Measurements from ENCODE around the gene NCLN.
"Not testable (repeated sequence)": the region's sequence is repeated elsewhere in the genome, so short reads cannot be mapped to it uniquely, and the experiment has no call there.

Gene NCLN

DNA sequence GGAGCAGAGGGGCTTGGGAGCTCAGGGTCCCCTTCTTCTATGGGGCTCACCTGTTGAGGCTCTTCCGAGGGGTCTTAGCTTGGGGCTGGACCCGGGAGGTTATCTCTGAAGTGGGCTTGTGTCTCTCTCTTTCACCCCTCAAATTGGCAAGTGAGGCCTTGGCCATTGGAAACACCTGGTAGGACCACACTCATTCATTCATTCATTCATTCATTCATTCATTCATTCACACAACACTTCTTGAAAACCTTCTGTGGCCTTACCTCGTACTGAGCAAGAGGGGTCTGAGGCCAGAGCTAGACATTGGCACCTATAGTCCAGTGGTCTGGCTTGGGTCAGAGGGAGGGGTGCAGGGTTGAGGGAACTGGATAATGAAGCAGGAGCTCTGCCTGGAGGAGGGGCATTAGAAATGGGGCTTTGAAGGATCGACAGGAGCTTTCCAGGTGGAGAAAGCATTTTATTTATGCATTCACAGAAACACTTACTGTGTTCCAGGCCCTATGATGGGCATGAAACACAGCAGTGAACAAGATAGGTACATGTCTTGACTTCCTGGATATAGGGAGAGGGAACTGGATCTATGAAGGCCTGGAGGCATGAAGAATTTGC is 44.3 kb downstream of the NCLN start:
- FAIRE-seq = no peak

DNA sequence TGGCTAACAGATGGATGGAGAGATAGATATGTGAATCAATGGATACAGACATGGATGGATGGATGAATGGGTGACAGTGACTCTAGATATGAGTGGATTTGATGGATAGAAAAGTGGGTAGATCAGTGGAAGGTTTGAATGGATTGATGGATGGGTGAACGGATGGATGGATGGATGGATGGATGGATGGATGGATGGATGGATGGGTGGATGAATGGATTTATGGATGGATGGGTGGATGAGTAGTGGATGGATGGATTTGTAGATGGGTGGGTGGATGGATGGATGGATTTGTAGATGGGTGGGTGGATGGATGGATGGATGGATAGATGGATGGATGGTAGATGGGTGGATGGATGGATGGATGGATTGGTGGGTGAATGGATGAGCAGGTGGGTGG is 45.6 kb downstream of the NCLN start:
- FAIRE-seq = no peak

DNA sequence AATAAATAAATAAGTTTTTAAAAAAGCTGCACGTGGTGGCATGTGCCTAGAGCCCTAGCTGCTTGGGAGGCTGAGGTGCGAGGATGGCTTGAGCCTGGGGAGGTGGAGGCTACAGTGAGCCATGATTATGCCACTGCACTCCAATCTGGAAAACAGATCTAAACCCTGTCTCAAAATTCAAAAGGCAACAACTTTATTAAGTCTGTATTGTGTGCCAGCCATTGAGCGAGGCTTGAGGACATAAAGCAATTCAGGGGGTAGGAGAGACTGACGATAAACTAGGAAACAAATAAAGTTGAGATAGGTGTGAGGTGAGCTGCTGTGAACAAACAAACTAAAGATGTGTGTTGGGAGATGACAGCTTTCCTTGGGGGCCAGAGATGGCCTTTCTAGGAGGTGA is 47.4 kb downstream of the NCLN start:
- FAIRE-seq = no peak

DNA sequence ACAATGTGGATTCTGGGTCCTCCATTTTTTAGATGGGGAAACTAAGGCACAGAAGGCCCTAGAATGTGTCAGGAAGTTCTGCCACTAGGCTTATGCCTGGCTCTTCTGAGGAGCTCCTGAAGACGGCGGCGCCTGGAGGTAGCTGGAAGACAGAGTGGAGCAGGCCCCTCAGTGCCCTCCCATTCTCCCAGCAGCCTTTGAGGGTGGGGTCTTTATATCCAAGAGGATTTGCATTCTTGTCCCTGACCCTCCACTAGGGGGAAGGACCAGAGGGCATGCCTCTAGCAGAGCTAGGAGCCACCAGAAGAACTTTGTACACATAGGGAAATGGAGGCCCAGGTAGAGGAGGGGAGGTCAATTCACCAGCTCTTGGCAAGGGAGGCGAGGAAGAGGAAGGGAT is 48.1 kb downstream of the NCLN start:
- FAIRE-seq = no peak

DNA sequence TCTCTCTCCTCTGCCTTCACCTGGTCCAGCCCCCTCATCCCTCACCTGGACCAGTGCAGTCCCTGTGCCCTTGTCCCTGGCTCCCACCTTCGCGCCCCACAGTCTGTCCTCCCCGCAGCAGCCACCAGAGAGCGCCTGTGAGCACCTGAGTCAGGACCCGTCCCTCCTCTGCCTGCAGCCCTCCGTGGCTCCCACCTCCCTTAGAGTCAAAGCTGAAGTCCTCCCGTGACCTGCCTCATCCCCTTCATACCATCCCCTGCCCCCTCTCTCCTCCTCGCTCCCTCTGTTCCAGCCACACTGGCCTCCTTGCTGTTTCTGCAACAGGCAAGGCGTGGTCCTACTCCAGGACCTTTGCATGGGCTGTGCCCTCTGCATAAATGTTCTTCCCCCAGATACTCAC is 49.1 kb downstream of the NCLN start:
- no peak for FAIRE-seq

DNA sequence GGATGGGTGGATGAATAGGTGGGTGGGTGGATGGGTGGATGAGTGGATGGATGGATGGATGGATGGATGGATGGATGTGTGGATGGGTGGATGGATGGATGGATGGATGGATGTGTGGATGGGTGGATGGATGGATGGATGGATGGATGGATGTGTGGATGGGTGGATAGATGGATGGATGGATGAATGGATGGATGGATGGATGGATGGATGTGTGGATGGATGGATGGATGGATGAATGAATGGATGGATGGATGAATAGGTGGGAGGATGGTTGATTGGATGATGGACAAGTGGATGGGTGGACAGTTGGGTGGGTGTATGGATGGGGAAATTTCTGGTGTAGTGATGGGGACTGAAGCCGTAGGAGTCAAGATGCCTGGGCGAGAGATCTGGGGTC is 49.9 kb downstream of the NCLN start:
- FAIRE-seq = not testable (repeated sequence)

DNA sequence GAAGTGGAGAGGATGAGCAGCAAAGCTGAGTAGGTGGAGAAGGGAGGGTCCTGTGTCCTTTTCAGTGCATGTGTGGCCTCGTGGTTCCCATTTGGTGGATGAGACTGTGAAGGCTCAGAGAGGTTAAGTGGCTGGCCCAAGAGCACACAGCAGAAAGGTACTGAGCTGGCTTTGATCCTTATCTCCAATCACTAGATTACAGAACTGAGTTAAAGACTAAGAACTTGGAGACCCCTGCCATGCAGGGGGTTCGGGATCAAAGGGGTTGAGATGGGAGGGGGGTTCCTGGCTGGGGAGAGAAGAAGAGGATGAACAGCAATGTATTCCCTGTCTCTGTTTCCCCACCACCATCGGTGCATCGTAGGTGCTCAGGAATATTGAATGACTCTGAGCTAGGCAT is 50.5 kb downstream of the NCLN start:
- no peak for FAIRE-seq

DNA sequence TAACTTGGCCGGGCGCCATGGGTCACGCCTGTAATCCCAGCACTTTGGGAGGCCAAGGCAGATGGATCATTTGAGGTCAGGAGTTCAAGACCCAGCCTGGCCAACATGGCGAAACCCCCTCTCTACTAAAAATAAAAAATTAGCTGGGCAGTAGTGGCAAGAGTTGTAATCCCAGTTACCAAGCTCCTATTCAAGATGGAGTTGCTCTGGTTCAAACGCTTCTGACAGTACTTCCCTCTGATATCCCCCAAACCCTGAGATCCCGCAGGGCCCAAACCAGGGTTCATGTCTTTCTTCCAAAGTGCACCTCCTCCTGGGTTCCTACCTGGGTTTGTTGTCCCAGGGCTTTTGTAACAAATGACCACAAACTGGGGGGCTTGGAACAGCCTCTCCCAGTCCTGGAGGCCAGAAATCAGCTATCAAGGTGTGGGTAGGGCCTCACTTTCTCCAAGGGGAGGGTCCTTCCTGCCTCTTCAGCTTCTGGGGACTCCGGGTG is 52.4 kb downstream of the NCLN start:
- no peak for FAIRE-seq

DNA sequence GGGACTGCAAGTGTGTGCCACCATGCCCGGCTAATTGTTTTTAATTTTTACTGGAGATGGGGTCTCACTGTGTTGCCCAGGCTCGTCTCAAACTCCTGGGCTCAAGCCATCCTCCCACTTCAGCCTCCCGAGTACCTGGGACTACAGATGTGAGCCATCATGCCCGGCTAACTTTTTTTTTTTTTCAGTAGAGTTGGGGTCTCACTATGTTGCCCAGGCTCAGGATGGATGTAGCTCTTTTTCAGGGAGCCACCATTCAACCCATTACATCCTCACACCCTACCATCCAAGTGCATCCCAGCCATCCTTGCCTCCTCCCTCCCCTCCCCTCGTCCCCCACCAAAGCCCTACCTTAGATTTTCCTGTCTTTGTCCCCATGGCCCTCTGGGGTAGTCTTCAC is 53.6 kb downstream of the NCLN start:
- no peak for FAIRE-seq

DNA sequence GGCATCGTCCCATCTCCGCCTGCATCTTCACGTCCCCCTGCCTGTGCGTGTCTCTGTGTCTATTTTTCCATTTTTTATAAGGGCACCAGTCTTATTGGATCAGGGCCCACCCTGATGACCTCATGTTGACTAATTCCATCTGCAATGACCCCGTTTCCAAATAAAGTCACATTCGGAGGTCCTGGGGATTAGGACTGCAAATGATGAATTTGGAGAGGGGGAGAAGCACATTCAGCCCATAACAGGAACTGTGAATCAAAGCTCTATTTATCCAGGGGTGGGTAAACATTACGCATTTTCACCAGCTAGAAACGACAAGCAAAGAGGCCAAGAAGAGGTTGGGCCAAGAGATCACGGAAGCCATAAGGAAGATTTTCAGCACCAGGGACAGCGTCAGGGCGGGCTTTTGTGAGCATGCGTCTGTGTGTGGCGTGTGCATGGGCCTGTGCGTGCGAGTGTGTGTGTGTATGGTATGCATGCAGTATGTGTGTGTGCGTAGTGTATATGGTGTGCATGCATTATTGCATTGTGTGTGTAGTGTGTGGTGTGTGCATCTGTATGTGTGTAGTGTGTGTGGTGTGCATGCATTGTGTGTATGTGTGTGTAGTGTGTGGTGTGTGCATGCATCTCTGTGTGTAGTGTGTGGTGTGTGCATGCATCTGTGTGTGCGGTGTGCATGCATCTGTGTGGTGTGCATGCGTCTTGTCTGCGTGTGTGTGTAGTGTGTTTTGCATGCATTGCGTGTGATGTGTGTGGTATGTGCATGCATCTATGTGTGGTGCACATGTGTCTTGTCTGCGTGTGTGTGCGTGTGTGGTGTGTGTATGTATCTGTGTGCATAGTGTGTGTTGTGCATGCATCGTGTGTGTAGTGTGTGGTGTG is 58.3 kb downstream of the NCLN start:
- no peak for FAIRE-seq

DNA sequence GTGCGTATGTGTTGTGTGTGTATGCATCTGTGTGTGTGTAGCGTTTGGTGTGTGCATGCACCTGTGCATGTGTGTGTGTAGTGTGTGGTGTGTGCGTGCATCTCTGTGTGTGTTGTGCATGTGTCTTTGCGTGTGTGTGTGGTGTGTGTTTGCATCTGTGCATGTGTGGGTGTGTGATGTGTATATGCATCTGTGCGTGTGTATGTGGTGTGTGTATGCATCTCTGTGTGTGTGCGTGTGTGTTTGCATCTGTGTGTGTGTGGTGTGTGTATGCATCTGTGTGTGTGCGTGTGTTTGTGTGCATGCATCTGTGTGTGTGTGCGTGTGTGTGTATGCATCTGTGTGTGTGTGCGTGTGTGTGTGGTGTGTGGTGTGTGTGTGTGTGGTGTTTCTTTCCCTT is 59.3 kb downstream of the NCLN start:
- FAIRE-seq = no peak

DNA sequence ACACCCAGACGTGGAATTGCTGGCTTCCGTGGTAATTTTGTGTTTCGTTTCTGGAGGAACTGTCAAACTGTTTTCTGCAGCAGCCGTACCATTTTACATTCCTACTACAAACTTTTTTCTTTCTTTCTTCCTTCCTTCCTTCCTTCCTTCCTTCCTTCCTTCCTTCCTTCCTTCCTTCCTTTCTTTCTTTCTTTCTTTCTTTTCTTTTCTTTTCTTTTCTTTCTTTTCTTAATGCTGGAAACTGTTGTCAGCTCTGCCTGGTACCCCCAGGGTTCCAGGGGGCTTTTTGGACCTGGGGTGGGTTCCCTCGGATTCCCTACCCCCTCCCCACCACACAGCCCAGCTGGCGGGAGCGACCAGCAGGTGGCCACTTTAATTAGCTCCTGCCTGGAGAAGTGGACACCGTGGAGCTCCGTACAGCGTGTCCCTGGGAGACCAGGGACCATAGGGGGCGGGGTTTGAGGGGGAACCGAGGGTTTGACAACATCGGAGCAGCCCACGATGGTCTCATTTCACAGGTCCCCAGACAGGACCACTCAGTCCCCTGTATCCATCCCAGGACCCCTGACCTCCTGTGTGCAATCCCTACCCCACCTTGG is 63.1 kb downstream of the NCLN start:
- FAIRE-seq = no peak

DNA sequence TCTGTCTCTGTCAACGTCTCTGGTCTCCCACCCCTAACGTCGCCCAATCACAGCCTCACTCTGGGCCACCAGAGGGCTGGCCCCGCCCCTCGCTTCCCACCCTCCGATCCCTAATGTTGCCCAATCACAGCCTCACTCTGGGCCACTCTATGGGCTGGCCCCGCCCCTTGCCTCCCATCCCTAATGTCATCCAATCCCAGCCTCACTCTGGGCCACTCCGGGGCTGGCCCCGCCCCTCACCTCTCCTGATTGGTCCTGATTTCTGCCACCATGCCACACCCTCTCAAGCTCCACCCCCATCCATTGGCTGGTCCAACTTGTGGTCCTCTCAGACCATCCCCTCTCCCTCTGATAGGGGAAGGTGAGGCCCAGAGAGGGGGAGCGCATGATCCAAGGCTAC is 63.7 kb downstream of the NCLN start:
- FAIRE-seq = no peak

DNA sequence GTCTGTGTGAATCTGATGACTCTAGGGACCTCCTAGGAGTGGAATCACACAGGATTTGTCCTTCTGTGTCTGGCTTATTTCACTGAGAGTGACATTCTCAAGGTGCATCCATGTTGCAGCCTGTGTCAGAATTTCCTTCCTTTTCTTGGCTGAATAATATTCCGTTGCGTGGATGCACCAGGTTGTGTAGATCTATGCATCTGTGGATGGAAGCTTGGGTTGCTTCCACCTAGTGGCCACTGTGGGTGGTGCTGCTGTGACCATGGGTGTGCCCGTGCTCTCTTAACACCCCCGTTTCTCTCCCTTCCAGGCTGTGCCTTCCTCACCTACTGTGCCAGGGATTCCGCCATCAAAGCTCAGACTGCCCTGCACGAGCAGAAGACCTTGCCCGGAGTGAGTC is 64.9 kb downstream of the NCLN start:
- no peak for FAIRE-seq

DNA sequence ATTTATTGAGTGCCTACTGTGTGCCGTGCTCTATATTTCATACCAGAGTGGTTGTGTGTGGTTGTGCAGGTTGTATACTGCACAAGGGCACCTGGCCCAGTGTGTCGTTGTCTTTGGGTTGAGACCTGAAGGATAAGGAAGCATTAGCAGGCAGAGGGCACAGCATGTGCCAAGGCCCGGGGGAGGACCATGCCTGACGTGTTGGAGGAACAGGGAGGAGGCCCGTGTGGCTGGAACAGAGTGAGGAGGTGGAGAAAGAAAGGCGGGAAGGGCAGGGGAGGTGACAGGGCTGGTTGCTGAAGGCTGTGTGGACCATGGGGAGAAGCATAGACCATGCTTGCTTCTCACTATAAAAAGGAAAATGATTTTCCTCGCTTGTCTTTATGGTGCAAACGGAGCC is 65.5 kb downstream of the NCLN start:
- no peak for FAIRE-seq

DNA sequence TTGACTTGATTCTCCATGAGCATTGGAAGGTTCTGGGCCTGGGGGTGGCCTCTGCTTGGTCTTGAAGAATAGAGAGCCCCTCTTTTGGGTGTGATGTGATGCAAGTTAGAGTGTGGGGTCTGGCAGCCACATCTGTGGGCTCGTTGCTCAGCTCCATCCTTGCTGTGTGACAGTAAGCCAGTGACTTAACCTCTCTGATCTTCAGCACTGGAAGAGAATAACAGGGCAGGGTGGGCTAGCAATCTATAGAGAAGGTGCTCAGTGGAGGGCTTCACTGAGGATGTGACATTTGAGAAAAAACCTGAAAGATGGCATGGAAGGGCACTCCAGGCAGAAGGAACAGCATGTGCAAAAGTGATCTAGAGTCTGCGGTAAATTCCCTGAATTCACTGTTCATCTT is 66.9 kb downstream of the NCLN start:
- no peak for FAIRE-seq

DNA sequence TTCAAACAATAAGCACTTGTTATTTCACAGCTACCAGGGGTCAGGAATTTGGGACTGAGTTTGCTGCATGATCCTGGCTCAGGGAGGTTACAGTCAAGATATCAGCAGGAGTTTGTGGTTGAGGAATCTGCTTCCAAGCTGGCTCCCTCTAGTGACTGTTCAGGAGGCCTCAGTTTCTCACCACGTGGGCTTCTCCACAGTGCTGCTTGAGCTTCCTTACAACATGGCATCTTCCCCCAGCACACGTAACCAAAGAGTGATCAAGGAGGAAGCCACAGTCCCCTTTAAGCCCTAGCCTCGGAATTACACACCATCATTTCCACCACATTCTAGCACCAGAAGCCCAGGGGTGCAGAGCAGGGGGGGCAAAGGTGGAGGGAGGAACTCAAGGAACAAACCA is 67.5 kb downstream of the NCLN start:
- FAIRE-seq = no peak

DNA sequence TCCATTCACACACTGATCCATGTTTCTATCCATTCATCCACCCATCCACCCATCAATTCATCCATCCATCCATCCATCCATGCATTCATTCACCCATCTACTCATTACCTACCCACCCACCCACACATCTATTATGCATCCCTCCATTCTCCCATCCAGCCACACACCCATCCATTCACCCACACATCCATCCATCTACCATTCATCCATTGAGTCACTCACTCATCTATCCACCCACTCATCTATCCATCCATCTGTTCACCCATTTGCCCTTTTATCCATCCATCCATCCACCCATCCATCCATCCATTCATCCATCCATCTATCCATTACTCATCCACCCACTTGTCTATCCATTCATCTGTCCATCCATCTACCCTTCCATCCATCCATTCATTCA is 68.8 kb downstream of the NCLN start:
- FAIRE-seq = no peak

DNA sequence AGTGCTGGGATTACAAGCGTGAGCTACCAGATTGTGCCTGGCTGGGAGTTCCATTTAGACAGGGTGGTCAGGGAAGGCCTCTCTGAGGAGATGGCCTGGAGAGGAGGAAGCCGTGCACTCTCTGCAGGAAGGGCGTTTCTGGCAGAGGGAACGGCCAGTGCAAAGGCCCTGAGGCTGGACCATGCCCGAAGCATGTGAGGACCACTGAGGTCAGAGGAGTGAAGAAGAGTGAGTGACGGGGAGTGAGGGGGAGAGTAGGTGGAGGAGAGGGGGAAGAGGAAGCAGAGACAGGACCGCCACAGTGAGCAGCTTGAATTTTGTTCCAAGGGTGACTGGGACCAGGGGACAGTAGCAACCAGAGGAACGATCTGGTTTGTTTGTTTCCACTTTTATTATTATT is 71.3 kb downstream of the NCLN start:
- FAIRE-seq = no peak

Data from endometrium (tissue), 2 donors.